K562 (cell line): ENCODE results near the gene VDAC2. TPM values are rescaled to one million over a fixed set of nuclear protein-coding genes. Genes with fewer than 3 reads are reported as not detected.

Experiments used
- BRF1 ChIP-seq: IDR thresholded peaks from 3 replicates; pipeline ENCODE4 v1.6.1; 2011; ENCODE audit warnings: borderline replicate concordance, mild to moderate bottlenecking; ENCODE audit not compliant: insufficient read length; ENCODE audit errors: extremely low read depth
- CHCHD3 ChIP-seq: fragments of 250-450 bp; sonication (Bioruptor Pico); IDR thresholded peaks from 2 replicates; pipeline ENCODE4 v2.1.2; 2022; ENCODE audit warnings: mild to moderate bottlenecking
- ELF1 ChIP-seq: fragments of 200-800 bp; sonication (Bioruptor generic); IDR thresholded peaks from 2 replicates; pipeline ENCODE4 v1.6.1; 2016; ENCODE audit warnings: missing genetic modification characterization, missing compliant biosample characterization
- HDAC1 ChIP-seq, 2 experiments: fragments of 450-650 bp; IDR thresholded peaks; 2 replicates each; pipeline ENCODE4 v1.6.1; 2016 to 2017; ENCODE audit warnings: inconsistent platforms in 1 of 2, mild to moderate bottlenecking in 1 of 2, moderate library complexity in 1 of 2
- MAFK ChIP-seq: IDR thresholded peaks from 2 replicates; pipeline ENCODE4 v1.6.1; 2011; ENCODE audit warnings: low read length, improper control_type of control experiment
- MCM2 ChIP-seq: fragments of 450-650 bp; IDR thresholded peaks from 2 replicates; pipeline ENCODE4 v1.6.1; 2017; ENCODE audit warnings: low read depth, mild to moderate bottlenecking
- MIER1 ChIP-seq: fragments of 450-650 bp; IDR thresholded peaks from 2 replicates; pipeline ENCODE4 v1.6.1; 2016; ENCODE audit warnings: antibody characterized with exemption, mild to moderate bottlenecking, low read depth
- MNT ChIP-seq, 2 experiments: fragments of 450-650 bp; conservative IDR thresholded peaks; 2 replicates each; pipeline ENCODE4 v1.6.1; 2017; ENCODE audit warnings: mild to moderate bottlenecking in 2 of 2, moderate library complexity in 2 of 2
- MYBL2 ChIP-seq, 2 experiments: fragments of 450-650 bp in 1 of 2; sonication (generic) in 1 of 2; formaldehyde crosslinking in 1 of 2; IDR thresholded peaks; 2 replicates each; pipeline versions ENCODE4 v1.6.1 to v1.8.1; 2017 to 2022; ENCODE audit warnings: borderline replicate concordance in 1 of 2, inconsistent platforms in 1 of 2, low read depth in 1 of 2, mild to moderate bottlenecking in 1 of 2, missing genetic modification reagents in 1 of 2, moderate library complexity in 1 of 2
- NFYB ChIP-seq: IDR thresholded peaks from 2 replicates; pipeline ENCODE4 v1.6.1; 2011; ENCODE audit warnings: mild to moderate bottlenecking, moderate library complexity; ENCODE audit not compliant: insufficient read length; ENCODE audit errors: extremely low read depth
- NRF1 ChIP-seq, 2 experiments: fragments of 450-650 bp; IDR thresholded peaks in 1 of 2; conservative IDR thresholded peaks in 1 of 2; 2 replicates each; pipeline ENCODE4 v1.6.1; 2014; ENCODE audit warnings: mild to moderate bottlenecking in 2 of 2
- REST ChIP-seq, 2 experiments: fragments of 450-650 bp; formaldehyde crosslinking in 1 of 2; IDR thresholded peaks; 2 replicates each; pipeline versions ENCODE4 v1.4.0 to v1.6.1; 2014 to 2020; ENCODE audit warnings: mild to moderate bottlenecking in 2 of 2, borderline replicate concordance in 1 of 2, low read depth in 1 of 2
- SP2 ChIP-seq: IDR thresholded peaks from 2 replicates; pipeline ENCODE4 v1.6.1; 2011; ENCODE audit warnings: mild to moderate bottlenecking, low read depth, low read length, moderate library complexity; ENCODE audit not compliant: poor library complexity, severe bottlenecking; ENCODE audit errors: extremely low read depth
- XRCC5 ChIP-seq: fragments of 200-400 bp; formaldehyde crosslinking; IDR thresholded peaks from 2 replicates; pipeline ENCODE4 v1.6.1; 2017; ENCODE audit warnings: low read depth, mild to moderate bottlenecking, low read length
- ZFPM2 ChIP-seq: fragments of 250-450 bp; sonication (Bioruptor Pico); IDR thresholded peaks from 2 replicates; pipeline ENCODE4 v1.5.1; 2022; ENCODE audit warnings: mild to moderate bottlenecking
- ZNF121 ChIP-seq: sonication (generic); formaldehyde crosslinking; conservative IDR thresholded peaks from 2 replicates; pipeline ENCODE4 v1.8.0; 2022; ENCODE audit warnings: missing genetic modification reagents
- ZNF444 ChIP-seq: fragments of 250-450 bp; sonication (Bioruptor Pico); IDR thresholded peaks from 2 replicates; pipeline ENCODE4 v1.4.0; 2020; ENCODE audit warnings: mild to moderate bottlenecking, moderate library complexity
- ZNF644 ChIP-seq: fragments of 200-800 bp; sonication (Bioruptor generic); IDR thresholded peaks from 2 replicates; pipeline ENCODE4 v1.6.1; 2016; ENCODE audit warnings: low read depth, missing genetic modification characterization, missing compliant biosample characterization
- polyA plus RNA-seq, 8 experiments: library from polyadenylated mRNA; depleted of rRNA in 4 of 8; stranded (reverse) in 5 of 8; unstranded in 3 of 8; fragments of >200 nt; fragmentation: Nextera tagmentation in 2 of 8; fragmentation: Illumina TruSeq in 1 of 8; extraction: Ambion mirVana in 2 of 8; extraction: Trizol in 1 of 8; gene quantifications; 2 replicates each; pipeline versions ENCODE4 v1.2.1 to v1.2.3, GENCODE V29; 2011 to 2014; ENCODE audit warnings: inconsistent platforms in 1 of 8, missing spikeins in 1 of 8
- total RNA-seq, 7 experiments: library from RNA; depleted of rRNA in 6 of 7; stranded (reverse); fragments of >200 nt in 6 of 7; fragmentation: Illumina TruSeq in 2 of 7; extraction: Trizol in 2 of 7; gene quantifications; 2 replicates each; pipeline versions ENCODE4 v1.2.1 to v1.2.3, GENCODE V29; 2011 to 2021; ENCODE audit warnings: low replicate concordance in 1 of 7

VDAC2 gene
- total and polyA plus RNA-seq, 9 of the 15 experiments (the other 6 are each of a cell fraction or from before 2014, with no cell fraction given) = 139 to 450 (median 250) TPM

- TF ChIP-seq HDAC1 (IDR thresholded peaks at IDR 0.05) (no peak), SP2 (no peak), CHCHD3 (CRISPR knock-in tag) (no peak), MYBL2 (IDR thresholded peaks at IDR 0.05; ENCODE audit: low read depth) (no peak), MYBL2 (CRISPR knock-in tag; IDR thresholded peaks at IDR 0.05; ENCODE audit: borderline replicate concordance) (no peak), ZFPM2 (CRISPR knock-in tag) (no peak), NRF1 (conservative IDR thresholded peaks at IDR 0.05 in 1 of 2, IDR thresholded peaks at IDR 0.05 in 1 of 2) (peak in 1 of 2 experiments; percentile 46; a peak in 1 of 4 replicates), REST (IDR thresholded peaks at IDR 0.05; ENCODE audit: borderline replicate concordance) (no peak), REST (CRISPR knock-in tag; IDR thresholded peaks at IDR 0.05; ENCODE audit: low read depth) (no peak; the same call in 1 of the 2 replicates), NFYB (no peak), MAFK (no peak), ZNF444 (CRISPR knock-in tag) (no peak), XRCC5 (peak; percentile 15; the same call in 1 of the 2 replicates), ZNF121 (CRISPR knock-in tag) (no peak), MNT (conservative IDR thresholded peaks at IDR 0.05) (no peak), MCM2 (no peak), BRF1 (no peak), ELF1 (tag) (no peak), MIER1 (no peak), ZNF644 (tag) (no peak)
Observed at GRCh38 chr10:75236178-75236825, 25.7 kb downstream of the VDAC2 start (continued).
